HG03108 (cell line): ENCODE data around the gene GSTM2.
"Not testable (repeated sequence)": the region's sequence is repeated elsewhere in the genome, so short reads cannot be mapped to it uniquely, and the experiment has no call there.

Experiments used
- ATAC-seq: cut with Tn5 transposase; IDR thresholded peaks from one replicate; pipeline ENCODE4 v1.9.1; 2021; ENCODE audit warnings: moderate library complexity; ENCODE audit not compliant: unreplicated experiment

The GSTM2 gene

DNA sequence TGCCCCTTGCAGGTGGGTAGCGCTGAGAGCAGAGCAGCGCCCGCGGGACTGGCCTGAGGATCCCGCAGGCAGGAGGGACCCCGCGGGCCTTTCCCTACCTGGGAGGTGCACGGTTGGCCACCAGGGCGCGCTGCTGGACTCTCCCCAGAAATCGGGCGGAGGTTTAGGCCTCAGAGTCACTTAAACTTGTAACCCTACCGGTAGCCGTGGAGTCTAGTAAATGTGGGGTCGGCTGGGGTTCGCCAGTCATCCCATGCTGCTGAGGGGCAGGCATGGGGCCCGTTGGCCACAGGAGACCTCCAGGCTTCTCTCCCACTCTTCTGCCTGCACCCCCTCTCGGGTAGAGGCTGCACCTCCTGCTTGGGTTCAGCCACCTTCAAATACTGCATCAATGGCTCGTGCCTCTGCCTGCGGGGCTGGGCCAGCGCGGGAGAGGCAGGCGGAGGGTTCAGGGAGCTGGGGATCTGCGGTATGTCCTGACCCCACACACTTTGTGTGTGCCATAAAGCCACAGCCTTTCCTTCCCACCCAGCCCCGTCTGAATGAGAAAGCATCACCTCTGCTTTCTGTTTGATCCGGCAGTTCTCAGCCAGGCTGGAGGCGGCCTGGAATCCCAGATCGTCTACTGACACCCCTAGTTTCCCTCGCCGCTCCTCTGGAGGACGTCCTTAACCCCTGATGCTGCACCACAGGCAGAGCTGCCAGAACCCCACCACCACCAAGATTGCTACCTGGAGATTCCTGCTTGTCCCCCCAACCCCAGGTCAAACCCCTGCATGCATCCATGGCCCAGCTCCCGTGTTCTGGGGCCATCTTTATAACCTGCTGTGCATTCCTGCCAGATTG is 24.2 kb upstream of the GSTM2 start:
- peak; percentile 88 for ATAC-seq

DNA sequence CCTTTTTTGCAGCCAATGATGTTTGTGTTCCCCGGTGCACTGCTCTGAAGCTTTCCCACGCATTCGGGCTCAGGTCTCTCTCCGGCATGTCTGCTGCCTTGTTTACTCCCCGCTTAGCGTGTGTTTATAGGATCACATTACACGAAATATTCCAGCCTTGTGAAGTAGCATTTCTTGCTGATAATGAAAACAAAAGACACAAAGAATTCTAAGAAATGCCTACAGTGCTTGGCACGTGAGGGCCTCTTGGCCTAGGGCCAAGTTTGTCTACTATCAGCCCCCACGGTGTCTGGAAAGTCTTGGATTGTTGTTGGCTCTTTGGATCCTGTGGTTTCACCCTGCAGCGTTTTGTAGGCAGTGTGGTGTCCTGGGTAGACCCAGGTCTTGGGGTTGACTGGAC is 23.2 kb upstream of the GSTM2 start:
- no peak for ATAC-seq

DNA sequence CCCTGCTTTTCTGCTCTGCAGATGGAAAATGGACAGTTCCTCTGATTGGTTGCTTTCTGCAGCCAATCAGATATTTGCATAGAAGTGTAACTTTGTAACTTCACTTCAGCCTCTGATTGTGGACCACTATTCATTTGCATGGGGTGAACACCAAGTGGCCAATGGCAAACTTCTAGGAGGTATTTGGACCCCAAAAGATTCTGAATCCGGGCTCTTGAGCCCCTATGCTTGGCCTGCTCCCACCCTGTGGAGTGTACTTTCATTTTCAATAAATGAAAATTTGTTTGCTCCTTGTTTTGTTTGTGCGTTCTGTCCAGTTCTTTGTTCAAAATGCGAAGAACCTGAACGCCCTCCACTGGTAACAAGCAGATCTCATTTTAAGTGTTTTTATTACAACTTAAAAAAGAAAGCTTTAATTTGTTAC is 18.4 kb upstream of the GSTM2 start:
- ATAC-seq: no peak

DNA sequence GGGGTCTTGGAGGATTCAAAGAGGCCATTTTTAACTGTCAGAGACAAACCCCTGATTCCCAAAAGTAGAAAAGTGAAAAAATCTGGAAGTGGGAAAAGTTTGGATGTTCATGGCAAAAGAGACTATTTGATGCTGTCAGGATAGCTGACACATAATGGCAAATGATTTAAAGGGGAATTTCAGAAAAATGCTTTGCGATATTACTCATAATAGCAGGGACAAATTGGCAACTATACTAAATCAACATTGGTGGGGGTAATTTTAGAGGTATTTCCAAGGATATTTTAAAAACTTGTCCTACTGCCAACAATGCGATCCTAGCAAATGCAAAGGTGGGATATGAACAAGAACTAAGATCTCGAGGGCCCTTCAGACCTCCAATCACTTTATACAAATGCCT is 17.2 kb upstream of the GSTM2 start:
- ATAC-seq: no peak

DNA sequence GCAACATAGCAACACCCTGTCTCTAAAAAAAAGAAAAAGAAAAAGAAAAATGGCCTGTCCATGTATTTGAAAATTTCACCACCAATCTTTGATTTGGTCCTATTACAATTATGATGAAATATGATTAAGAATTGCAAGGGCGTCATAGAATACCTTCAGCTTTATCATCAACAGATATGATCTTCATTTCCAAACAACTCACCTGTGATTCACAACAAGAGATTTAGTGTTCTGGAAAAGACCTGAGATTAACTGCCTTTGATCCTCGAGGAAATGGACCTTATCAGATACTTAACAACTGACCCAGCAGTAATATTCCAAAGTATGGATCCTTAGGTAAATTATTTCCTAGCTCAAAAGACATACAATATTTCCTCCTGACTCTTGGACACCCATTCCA is 15.5 kb upstream of the GSTM2 start:
- no peak for ATAC-seq

DNA sequence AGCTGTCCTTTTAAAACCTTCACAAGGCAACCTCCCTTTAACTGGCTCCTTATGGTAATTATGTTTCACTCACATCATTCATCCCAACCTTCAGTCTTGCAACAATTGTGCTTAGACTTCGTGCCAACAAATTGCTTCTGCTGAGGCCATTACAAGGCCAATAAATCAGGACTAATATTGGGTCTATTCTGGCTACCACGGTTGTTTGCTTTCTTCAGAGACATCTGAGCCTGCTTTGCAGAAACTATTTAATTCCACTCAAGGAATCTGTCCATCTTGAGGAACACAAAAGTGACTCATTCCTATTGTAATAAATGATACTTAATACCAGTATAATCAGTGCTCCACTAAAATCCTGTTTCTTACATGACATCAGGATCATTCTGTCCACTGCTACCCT is 14.6 kb upstream of the GSTM2 start:
- no peak for ATAC-seq

DNA sequence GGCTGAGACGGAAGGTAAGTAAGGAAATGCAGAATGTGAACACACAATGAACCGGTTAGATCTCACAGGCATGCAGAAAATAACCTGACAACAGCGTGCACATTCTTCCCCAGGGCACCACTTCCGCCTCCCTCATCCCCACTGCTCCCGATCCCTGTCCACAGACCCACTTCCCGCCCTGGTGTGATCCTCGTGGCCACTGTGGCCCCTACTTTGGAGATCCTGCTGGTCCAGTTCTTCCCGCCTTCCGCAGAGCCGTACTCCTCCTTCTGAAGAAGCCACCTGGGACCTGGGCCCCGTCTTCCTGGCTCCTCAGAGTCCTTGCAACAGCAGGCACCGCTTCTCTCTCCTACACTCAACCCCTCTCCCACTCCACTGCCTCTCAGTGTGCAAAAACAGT is 13.3 kb upstream of the GSTM2 start:
- ATAC-seq: no peak

DNA sequence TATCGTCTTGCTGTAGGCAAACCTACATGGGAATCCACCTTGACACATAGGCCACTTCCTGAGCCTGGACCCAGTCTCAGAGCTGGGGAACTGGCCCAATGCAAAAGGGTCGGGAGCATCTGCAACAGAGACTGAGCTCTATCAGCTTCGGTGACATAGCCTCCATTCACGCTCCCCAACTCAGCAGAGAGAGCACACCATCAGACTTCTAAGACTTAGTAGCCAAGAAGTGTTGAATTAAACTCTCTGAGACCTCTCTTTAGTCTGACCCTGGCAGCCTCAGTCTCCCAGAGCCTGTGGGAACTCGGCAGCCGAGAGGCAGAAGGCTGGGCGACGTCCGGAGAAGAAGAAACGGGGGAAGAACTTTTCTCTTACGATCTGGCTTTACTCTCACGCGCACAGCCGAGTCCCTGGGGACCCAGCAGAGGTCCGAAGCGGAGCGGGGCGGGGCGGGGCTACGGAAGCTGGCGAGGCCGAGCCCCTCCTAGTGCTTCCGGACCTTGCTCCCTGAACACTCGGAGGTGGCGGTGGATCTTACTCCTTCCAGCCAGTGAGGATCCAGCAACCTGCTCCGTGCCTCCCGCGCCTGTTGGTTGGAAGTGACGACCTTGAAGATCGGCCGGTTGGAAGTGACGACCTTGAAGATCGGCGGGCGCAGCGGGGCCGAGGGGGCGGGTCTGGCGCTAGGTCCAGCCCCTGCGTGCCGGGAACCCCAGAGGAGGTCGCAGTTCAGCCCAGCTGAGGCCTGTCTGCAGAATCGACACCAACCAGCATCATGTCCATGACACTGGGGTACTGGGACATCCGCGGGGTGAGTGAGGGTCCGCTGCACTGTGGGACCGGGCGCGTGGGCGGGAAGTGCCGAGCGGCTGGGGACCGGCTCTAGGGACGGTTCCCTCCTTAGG is 12.0 kb upstream of the GSTM2 start, which contains the start of gene GSTM4:
Gene GSTM4, plus strand, starts transcription at position 485 of the 905 bp plus-strand sequence. Its CDS starts 291 bp downstream, at position 776.
- ATAC-seq: peak; percentile 80

DNA sequence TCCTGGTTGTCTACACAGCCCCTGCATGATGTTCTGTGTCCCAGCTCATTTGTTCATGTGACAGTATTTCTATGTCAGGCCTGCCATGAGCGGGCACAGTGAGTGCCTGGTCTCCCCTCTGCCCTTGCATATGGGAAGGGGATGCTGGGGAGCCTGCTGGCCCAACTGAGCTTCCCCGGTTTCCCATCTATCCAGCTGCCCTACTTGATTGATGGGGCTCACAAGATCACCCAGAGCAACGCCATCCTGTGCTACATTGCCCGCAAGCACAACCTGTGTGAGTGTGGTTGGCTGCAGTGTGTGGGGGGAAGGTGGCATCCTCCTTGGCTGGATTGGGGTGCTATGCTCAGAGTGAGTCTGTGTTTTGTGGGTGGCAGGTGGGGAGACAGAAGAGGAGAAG is 10.5 kb upstream of the GSTM2 start:
- ATAC-seq: no peak

DNA sequence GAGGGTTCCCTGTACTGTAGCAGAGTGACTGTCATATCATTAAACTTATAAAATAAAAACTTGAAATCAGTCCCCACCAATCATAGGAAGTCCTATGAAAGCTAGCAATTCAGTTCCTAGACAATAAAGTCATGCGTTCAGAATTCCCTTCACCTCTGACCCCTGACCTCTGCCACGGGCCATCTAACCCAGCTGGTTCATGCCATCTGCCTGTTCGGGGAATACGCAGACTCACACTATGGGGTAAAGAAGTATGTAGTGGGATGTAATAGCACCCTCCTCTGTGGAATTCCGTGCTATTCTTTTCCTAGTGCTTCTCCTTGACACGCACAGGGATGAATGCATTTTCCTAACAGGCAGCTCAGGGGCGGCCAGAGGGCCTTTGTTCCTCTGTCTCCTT is 9.9 kb upstream of the GSTM2 start:
- no peak for ATAC-seq

DNA sequence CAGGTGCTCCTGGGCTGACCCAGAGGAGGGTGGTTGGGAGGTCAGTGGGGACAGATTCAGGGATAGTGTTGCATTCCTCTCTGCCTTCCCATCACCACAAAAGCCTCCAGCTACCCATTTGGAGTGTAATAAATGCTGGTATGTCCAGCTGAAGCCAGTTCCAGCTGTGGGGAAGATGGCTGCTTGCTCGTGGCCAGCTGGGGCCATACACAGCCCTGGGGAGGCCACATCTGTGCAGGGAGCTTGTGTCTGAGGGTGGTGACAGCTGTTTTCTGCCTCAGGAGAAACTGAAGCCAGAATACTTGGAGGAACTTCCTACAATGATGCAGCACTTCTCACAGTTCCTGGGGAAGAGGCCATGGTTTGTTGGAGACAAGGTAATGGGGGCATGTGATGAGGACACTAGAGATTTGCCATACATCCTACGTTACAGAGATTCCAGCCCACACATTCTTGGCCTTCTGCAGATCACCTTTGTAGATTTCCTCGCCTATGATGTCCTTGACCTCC is 9.3 kb upstream of the GSTM2 start:
- ATAC-seq: no peak

DNA sequence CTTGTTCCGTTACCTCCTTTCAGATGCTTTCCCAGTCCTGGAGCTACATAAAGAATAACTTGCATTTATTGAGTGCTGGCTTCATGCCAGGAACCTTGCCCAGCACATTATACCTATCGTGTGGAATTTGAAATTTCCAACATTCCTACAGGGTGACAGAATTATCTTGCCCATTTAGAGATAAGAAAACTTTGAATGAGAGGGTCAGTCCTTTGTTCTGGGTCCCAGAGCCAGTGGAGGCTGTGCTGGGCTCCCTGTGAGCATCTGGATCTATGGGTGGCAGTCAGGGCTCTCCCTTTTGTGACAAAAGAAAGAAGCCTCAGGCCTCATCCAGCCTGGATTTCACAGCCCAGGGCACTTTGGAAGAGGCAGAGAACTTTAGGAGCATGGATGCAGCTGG is 8.7 kb upstream of the GSTM2 start:
- ATAC-seq: no peak

DNA sequence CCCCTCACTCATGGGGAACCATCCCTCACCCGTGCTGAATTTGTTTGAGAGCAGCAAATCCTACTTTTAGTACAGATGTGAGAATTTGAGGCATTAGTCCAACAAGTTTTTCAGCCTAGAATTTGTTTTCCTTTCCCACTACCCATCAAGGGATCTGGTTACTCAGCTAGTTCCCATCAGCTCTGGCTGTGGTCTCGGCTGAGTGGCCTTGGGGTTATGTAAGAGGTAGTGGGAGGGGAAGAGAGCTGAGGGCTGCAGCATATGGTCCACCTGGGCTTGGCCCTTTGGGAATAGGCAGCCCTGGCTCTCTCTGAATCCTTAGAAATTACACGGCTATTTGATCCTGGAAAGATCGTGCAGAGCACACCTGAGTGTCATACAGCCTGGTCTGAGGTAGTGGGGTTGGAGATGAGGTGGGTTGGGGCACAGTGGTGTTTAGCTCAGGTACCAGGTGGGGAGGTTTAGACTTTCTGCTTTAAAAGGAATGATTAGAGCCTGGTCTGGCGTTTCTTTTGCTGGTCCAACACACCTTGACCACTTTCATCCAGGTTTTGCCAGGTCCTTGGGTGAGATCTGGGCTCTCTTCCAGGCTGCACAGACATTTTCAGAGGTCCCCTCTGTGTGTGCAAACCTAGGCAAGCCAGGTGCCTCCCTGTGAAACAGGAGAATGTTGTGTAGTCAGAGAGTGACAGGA is 7.7 kb upstream of the GSTM2 start:
- ATAC-seq: no peak

DNA sequence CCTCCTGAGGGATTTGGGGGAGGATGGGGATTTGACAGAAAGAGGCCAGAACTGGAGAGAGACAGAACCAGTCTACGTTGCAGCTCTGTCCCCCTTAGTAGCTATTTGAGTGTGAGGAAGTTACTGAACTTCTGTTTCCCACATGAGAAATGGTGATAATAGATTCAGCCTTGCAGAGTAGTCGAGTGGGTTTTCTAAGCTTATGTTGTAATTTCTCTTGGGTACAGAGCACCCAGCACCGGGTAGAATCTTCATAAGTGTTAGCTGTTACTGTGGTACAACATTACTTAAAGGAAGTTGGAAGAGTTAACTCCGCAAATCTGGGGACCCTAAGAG is 7.2 kb upstream of the GSTM2 start:
- ATAC-seq: not testable (repeated sequence)

DNA sequence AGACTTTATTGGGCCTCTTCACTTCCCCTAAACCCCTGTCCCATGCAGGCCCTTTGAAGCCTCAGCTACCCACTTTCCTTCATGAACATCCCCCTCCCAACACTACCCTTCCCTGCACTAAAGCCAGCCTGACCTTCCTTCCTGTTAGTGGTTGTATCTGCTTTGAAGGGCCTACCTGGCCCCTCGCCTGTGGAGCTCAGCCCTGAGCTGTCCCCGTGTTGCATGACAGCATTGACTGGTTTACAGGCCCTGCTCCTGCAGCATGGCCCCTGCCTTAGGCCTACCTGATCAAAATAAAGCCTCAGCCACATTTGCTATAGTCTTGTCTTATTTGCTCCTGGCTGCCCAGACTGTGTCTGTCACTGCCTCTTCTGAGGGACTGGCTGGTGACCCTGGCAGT is 6.5 kb upstream of the GSTM2 start:
- ATAC-seq: no peak

DNA sequence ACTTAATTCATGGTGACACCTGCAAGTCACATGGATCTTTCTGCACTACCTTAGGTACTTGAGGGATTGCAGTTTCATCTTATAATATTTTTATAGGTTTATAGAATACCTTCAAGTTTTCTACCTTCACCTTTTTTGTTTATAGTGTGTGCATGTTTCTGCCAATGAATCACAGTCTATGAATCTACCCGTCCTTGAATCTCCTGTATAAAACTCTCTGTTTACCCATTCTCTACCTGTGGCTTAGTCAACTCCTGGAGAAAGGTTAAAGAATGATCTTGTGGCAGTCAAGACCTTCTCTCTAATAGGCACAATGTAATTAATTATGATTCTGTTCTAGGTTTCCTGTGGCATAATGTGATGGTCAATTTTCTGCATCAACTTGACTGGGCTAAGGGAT is 3.2 kb upstream of the GSTM2 start:
- ATAC-seq: no peak

DNA sequence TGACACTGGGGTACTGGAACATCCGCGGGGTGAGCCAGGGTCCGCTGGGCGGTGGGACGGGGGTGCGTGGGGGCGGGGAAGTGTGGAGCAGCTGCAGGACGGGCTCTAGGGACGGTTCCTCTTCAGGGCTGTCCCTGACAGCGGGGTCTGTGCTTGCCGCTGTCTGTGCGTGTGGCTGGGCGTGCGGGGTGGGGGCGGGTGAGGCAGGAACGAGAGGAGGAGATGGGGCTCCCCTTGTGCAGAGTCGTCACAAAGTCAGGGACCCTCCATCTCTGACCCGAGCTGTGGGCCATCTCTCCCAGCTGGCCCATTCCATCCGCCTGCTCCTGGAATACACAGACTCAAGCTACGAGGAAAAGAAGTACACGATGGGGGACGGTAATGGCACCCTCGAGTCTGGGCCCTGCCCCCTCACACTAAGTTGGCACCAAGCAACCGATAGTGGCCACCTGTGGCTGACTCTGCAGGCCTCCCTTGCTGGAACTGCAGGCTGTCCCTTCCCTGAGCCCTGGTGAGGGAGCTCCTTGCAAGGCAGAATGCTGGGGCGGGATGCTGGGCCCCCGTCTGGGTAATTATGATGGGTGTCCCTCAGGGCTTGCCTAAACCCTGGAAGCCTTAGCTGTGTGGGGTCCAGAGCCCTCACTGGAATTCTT is 392 bp downstream of the GSTM2 start:
- ATAC-seq: no peak

DNA sequence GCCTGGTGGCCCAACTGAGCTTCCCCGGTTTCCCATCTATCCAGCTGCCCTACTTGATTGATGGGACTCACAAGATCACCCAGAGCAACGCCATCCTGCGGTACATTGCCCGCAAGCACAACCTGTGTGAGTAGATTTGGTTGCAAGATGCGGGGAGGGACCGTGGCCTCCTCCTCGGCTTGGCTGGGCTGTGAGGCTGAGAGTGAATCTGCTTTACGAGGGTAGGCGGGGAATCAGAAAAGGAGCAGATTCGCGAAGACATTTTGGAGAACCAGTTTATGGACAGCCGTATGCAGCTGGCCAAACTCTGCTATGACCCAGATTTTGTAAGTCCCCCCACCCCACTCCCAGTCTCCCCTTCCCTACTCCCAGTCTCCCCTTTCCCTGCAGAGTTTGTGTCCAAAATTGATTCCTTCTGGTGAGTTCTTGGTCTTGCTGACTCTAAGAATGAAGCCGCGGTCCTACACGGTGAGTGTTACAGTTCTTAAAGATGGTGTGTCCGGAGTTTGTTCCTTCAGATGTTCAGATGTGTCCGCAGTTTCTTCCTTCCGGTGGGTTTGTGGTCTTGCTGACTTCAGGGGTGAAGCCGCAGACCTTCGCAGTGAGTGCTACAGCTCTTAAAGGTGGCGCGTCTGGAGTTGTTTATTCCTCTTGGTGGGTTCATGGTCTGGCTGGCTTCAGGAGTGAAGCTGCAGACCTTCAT is 1.5 kb downstream of the GSTM2 start:
- no peak for ATAC-seq

DNA sequence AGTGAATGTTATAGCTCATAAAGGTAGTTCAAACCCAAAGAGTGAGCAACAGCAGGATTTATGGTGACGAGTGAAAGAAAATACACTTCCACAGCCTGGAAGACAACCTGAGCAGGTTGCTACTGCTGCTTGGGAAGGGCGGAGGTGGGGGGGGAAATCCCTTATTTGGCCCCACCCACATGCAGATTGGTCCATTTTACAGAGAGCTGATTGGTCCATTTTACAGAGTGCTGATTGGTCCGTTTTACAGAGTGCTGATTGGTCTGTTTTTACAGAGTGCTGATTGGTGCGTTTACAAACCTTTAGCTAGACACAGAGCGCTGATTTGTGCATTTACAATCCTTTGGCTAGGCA is 2.1 kb downstream of the GSTM2 start:
- not testable (repeated sequence) for ATAC-seq

DNA sequence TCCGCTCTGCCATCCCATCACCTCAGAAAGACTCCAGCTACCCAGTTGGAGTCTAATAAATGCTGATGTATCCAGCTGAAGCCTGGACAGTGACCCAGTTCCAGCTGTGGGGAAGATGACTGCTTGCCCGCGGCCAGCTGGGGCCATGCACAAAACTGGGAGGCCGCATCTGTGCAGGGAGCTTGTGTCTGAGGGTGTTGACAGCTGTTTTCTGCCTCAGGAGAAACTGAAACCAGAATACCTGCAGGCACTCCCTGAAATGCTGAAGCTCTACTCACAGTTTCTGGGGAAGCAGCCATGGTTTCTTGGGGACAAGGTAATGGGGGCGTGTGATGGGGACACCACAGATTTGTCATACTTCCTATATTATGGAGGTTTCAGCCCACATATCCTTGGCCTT is 3.2 kb downstream of the GSTM2 start:
- ATAC-seq: no peak
